Measurements from ENCODE around the gene MYADM.

DNA sequence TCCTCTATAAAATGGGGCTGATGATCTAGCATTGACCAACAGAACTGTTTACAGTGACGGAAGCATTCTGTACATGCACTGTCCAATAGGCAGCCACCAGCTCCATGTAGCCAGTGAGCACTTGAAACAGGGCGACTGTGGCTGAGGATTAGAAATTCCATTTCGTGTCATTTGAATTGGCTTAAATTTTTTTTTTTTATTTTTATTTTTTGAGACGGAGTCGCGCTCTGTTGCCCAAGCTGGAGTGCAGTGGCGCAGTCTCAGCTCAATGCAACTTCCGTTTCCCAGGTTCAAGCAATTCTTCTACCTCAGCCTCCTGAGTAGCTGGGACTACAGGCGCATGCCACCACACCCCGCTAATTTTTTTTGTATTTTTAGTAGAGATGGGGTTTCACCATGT is 17.4 kb downstream of the MYADM start:
- no peak for TF ChIP-seq YY1 (IDR thresholded peaks at IDR 0.05; ENCODE audit: insufficient read depth, insufficient read length)
- no peak for TF ChIP-seq ZNF274 (IDR thresholded peaks at IDR 0.05; ENCODE audit: low read depth, low read length)

All from NT2/D1 (cell line).